HG02642 (cell line): ENCODE results near the gene ANKRD27.
"Not testable (repeated sequence)": the region's sequence is repeated elsewhere in the genome, so short reads cannot be mapped to it uniquely, and the experiment has no call there.

Source experiments
- ATAC-seq: cut with Tn5 transposase; IDR thresholded peaks from one replicate; pipeline ENCODE4 v1.9.1; 2021; ENCODE audit warnings: mild to moderate bottlenecking; ENCODE audit not compliant: unreplicated experiment, poor library complexity

Gene ANKRD27

DNA sequence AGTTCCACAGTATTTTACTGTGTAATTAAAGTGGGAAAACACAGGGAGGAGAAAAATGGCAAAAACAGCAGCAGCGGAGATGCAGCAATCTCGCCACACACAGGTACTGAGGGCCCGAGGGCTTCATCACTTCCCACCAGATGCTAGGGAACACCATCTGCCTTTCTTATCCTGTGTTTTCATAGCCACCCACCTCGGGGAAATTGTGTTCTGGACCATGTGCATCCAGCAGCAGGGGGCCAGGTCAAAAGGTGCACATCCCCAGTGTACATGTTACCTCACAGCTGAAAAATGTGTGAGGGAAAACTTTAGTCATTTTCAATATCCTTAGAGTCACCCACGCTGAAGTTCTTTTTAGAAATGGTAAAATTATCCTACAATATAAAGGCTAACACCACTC, 63.8 kb downstream of the ANKRD27 start:
- ATAC-seq, result no peak

DNA sequence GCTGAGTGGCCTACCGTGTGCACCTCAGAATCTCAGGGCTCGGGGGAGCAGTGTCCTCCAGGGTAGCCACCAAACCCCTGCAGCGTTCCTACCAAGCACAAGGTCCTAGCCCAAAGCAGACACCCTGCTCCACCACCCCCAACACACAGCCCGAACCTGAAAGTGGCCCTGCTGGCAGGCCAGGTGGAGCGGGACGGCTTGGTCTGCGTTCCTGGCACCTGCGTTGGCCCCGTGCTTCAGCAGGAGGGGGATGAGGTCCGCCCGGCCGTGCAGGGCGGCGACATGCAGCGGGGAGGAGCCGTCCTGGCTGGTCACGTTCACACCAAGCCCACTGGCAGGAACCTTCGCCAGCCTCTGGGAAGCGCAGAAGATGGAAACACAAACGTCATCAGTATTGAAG, 67.5 kb downstream of the ANKRD27 start:
- no peak for ATAC-seq

DNA sequence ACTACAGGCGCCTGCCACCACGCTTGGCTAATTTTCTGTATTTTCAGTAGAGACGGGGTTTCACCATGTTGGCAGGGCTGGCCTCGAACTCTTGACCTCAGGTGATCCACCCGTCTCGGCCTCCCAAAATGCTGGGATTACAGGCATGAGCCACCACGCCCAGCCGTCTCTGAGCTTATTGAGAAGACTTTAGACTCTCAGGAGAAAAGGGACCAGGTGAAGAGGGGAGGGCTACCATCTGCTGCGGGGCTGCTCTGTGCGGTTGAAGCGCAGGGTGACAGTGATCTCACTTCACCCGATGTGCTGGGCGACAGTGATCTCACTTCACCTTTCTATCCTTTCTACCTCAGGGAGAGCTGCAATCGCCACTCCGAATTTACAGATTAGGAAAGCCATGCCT, 68.7 kb downstream of the ANKRD27 start:
- no peak for ATAC-seq

DNA sequence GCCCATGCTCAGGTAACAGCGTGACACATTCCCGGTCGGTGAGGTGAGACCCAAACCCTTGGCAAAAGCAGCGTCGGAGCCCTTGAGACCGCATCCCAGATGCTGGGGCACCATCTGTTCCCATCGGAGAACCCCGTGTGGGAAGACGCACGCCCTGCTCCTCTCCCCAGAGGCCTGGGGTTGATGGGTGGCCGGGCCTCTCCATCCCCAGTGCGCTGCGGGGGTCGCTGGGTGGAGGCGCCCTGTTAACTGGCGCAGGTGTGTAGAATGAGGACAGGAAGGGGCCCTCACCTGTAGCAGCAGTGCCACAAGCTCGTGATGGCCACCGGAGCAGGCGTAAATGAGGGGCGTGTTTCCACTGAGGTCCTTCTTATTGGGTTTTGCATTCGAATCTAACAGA, 69.4 kb downstream of the ANKRD27 start:
- ATAC-seq, result no peak

DNA sequence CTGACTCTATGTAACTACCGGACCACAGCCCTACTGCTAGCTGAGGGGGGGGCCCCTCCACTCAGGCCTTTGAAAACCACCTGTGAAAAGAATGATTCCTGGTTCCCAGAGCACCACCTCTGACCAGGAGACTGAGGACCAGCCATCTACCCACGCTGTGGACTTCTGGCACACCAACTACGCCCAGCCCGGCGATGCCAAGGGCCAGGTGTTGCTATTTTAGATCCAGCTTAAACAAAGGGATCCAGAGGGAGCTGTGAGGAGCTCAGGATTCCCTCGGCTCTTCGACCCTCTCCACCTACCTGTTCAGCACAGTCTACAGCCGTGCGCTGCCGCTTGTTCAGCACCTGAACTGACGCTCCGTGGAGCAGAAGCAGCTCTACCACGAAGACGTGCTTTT, 71.0 kb downstream of the ANKRD27 start:
- no peak for ATAC-seq

DNA sequence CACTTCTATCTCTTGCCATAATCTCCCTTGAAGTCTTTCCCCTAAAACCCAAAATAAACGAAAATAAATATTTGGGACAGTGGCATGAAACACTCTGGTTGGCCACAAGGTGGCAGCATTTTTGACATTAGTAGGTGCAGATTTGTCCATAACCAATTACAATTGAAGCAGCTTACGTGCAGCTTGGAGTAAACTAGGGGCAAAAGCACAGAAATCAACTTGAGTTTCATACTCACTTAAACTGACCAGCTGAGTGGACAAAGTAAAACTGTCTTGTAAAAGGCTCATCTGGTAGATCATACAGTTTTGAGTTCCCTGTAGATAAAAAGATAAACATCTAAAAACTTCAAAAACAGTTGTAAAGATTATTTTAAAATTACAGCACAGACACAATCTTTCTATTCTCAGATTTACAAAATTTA, 75.2 kb downstream of the ANKRD27 start:
- ATAC-seq, result no peak

DNA sequence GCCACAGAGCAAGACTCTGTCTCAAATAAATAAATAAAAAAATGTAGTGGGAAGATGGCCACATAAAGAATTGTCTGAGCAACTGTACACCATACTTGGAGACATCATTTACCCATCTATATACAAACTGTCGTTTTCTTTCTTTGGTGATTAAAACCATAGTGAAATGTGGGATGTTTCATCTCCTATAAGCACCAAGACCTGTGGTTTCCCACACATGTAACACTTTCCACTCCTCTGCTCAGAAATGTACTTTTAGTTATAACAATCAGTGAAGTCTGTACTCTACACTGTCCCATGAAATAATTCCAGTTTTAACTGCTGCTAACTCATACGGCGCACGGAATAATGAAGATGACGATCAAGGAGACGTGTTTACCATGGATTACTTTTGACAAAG, 75.7 kb downstream of the ANKRD27 start:
- no peak for ATAC-seq

DNA sequence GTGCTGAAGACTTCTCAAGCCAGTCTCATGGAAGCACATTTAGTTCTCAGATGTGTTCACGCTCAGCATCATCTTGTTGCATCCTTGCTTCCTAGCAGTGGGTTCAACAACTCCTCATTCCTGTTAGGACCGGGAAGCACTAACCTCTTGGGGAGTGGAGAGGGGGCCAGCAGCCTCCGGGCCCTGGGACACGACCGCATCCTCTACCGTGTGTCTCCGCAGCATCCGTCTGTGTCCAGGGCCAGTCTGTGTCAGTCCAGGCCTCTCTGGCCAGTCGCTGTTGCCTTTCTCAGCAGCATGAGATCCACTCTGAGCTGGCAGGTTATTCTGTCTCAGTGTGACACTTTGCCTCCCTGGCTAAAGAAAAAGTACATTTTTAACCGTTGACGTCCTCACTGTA, 77.0 kb downstream of the ANKRD27 start:
- no peak for ATAC-seq

DNA sequence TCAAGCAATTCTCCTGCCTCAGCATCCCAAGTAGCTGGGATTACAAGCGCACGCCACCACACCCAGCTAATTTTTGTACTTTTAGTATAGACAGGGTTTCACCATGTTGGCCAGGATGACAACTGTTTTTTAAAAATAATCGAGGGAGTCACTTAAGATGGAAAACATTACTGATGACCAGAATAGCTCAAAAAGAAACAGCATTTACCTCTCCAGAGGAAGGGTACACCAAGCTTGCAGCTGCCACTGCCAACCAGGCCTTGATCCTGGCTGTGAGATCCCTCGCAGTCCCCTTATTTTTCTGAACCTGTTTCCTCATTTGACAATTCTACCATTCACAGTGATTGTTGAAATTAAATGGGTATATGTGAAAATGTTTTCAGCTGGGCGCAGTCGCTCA, 79.5 kb downstream of the ANKRD27 start:
- ATAC-seq, result no peak

DNA sequence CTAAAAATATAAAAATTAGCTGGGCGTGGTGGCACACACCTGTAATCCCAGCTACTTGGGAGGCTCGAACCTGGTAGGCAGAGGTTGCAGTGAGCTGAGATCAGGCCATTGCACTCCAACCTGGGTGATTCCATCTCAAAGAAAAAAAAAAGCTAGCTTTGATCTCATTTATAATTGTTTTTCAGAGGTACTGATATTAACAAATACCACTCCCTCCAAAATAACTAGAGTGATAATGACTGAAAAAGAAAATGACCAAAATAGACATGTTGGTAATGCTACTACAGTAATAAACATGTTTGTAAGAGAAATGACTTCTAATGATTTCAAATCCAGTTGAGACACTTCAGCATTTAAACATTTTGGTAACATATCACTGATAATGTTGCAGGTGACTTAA, 81.0 kb downstream of the ANKRD27 start:
- no peak for ATAC-seq

DNA sequence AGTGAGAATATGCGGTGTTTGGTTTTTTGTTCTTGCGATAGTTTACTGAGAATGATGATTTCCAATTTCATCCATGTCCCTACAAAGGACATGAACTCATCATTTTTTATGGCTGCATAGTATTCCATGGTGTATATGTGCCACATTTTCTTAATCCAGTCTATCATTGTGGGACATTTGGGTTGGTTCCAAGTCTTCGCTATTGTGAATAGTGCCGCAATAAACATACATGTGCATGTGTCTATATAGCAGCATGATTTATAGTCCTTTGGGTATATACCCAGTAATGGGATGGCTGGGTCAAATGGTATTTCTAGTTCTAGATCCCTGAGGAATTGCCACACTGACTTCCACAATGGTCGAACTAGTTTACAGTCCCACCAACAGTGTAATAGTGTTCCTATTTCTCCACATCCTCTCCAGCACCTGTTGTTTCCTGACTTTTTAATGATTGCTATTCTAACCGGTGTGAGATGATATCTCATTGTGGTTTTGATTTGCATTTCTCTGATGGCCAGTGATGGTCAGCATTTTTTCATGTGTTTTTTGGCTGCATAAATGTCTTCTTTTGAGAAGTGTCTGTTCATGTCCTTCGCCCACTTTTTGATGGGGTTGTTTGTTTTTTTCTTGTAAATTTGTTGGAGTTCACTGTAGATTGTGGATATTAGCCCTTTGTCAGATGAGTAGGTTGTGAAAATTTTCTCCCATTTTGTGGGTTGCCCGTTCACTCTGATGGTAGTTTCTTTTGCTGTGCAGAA, 87.1 kb downstream of the ANKRD27 start:
- ATAC-seq, result not testable (repeated sequence)

DNA sequence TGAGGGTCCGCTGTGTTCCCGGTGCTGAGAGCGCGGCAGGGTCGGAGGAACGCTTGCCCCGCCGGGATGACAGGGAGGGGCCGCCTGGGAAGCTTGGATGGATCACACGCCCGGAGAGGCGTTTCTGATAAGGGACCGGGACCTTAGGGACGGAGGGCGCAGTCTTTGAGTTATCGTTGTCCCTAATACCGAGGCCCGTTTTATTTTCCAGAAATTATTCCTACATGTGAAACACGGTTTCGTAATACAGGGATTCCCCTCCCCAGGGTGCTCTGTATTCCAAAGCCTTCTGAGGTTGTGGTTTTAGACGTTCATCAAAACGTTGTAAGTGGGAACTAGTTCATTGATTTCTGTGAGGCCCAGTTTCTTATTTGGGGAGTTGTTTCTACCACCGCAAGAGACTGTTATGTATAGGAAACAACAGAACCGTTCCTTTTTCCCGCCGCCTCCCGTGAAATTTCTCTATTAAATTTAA, 93.2 kb downstream of the ANKRD27 start:
- no peak for ATAC-seq

DNA sequence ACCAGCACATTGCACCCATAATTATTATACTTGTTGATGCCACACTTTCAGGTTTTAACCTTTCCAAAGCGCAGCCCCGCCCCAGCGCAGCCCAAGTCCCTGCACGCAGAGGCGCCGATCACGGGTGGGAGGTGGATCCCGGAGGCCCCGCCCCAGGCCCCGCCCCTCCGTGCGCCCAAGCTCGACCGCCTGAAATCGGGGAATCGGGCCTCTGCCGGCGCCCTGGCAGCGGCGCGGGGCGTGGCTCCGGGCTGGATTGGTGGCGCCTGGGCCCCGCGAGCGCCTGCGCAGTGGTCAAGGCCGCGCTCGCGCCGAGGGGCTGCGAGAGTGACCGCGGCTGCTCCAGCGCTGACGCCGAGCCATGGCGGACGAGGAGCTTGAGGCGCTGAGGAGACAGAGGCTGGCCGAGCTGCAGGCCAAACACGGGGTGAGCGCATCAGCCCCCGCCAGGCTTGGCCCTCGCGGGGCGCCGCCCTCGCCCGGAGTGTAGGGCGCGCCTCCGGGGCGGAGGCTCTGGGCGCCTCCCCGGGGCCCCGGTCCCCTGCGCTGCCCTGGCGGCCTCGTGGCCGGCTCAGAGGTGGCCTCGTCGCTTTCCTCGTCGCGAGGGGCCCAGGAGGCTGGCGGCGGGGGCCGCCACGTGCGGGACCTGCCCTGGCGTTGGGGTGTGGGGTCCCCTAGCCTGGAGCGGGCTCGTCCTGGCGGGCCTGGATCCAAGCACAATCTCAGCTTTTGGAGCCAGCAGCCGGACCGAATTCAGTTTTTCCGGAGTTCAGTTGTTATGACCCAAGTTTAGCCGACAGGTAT, 93.9 kb downstream of the ANKRD27 start, which contains the start of gene PDCD5:
PDCD5 (plus strand) TSS at position 290 of the 804 bp plus-strand sequence; CDS start at position 362, 72 bp downstream.
- peak; percentile 92 for ATAC-seq

DNA sequence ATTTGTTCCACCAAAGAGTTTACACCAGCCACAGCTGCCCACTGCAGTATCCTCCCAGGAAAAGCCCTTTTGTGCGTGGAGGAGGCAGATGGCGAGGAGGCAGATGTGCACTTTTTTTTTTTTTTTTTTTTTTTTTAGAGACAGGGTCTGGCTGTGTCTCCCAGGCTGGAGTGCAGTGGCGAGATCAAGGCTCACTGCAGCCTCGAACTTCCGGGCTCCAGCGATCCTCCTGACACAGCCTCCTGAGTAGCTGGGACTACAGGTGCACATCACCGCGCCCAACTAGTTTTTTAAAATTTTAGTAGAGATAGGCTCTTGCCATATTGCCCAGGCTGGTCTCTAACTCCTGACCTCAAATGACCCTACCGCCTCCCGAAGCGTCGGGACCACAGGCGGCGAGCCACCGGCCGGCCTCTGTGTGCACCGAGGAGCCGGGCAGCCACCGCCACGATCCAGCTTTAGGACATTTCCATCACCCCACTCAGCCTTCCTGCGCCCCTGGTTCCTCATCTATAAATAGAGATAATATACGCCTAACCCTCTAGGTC, 94.6 kb downstream of the ANKRD27 start:
- peak; percentile 24 for ATAC-seq

DNA sequence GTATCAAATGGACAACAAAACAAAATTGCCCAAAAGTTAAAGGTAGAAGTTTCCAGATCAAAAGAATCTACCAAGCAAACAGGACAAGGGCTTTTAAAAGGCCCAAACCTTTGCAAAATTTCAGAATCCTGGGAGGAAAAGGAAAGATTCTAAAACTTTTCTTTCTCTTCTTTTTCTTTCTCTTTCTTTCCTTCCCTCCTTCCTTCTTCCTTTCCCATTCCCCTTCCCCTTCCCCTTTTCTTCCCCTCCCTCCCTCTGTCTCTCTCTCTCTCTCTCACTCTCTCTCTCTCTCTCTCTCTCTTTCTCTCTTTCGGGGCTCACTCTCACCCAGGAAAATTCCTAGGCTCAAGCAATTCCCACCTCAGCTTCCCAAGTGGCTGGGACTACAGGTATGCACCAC, 98.2 kb downstream of the ANKRD27 start:
- ATAC-seq, result no peak

DNA sequence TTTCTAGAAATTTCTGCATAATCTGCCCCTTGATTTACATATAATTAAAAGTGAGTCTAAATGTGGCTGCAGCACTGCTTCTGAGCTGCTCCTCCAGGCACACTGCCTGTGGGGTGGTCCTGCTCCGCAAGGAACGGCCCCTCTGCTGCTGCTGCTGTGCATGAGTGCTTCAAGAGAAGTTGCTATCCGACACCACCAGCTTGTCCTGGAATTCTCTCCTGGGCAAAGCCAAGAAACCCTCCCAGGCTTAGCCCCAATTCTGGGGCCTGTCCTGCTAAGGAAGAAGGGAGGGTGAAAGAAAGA, 101.5 kb downstream of the ANKRD27 start:
- ATAC-seq, result no peak

DNA sequence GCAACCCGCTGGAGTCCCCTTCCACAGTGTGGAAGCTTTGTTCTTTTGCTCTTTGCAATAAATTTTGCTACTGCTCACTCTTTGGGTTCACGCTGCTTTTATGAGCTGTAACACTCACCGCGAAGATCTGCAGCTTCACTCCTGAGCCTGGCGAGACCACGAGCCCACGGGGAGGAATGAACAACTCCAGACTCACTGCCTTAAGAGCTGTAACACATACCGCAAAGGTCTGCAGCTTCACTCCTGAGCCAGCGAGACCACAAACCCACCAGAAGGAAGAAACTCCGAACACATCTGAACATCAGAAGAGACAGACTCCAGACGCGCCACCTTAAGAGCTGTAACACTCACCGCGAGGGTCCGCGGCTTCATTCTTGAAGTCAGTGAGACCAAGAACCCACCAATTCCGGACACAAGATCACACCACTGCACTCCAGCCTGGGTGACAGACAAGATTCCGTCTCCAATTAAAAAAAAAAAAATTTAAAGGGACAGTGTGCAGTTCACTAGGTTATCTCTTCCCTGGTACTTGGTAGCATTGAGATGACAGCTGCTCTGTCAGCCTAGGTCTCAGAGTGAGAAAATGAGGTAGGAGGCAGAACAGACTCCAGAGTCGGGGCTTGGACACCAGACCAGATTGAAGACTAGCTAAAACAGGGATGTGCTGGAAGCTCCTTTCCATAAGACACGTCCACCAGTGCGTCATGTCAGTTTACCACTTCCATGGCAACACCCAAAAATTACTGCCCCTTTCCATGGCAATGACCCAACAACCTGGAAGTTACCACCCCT, 102.1 kb downstream of the ANKRD27 start:
- ATAC-seq, result not testable (repeated sequence)

DNA sequence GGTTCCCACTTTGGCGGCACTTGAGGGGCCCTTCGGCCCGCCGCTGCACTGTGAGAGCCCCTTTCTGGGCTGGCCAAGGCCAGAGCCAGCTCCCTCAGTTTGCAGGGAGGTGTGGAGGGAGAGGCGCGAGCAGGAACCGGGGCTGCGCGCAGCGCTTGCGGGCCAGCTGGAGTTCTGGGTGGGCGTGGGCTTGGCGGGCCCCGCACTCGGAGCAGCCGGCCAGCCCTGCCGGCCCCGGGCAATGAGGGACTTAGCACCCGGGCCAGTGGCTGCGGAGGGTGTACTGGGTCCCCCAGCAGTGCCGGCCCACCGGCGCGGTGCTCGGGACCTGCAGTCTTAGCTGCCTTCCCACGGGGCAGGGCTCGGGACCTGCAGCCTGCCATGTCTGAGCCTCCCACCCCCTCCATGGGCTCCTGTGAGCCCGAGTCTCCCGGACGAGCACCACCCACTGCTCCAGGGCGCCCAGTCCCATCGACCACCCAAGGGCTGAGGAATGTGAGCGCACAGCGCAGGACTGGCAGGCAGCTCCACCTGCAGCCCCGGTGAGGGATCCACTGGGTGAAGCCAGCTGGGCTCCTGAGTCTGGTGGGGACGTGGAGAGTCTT, 103.4 kb downstream of the ANKRD27 start:
- not testable (repeated sequence) for ATAC-seq

DNA sequence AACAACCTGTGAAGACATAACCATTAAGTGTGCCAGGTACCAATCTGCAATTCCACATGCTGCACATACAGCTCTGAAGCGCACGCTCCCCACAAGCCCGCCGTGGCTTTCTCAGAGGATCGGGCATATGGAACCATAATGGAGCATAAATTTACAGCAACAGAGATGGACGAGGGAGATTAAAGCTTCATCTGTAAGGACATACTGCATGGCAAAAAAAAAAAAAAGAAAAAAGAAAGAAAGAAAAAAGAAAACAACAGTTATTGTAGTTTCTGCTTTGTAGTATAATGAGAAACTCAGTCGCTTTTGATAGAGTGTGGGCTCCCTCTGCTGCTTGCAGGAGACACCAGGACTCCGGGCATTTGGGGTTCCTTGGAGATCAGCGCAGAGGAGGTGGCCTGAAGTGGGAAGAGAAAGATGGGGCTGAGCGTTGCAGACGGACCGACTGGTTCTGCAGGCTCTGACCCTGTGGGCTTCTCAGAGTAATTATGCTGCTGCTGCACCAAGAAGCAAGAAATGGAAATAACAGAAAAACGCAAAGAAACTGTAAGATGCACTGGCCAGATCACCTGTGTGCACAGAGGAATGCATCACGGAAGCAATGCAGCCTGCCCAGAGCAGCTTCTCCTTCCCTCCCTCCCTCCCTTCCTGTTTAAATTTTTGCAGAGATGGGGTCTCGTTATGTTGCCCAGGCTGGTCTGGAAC, 104.7 kb downstream of the ANKRD27 start:
- ATAC-seq, result no peak

DNA sequence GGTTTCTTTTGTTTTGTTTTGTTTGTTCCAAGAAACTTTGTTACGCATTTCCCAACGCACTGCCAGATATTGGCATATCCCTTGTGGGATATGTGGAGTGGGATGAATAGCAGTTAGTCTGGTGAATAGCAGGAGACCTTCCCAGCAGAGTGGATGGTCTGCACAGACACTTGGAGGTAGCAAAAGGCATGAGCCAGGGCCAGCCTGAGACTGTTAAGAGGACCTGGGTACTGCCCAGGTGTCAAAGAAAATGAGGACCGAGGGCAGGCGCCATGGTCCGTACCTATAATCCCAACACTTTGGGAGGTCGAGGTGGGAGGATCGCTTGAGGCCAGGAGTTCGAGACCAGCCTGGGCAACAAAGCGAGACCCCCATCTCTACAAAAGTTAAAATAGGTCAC, 107.5 kb downstream of the ANKRD27 start:
- no peak for ATAC-seq
